ENCODE measurements around the gene ZNF598. TPM values are rescaled to one million over a fixed set of nuclear protein-coding genes. Genes with fewer than 3 reads are reported as not detected.
A peak's percentile ranks its signal among the peaks of the same experiment; 100 is the strongest.

Gene ZNF598
- total RNA-seq, 4 donors from 2014 or later = 28.3 to 145 (median 42.0) TPM

GRCh38 chr16:2008631-2009163 lies 924 bp downstream of the ZNF598 start:
- Histone ChIP-seq H3K4me3 (peak overlapping the region; percentile 78 to 98 (median 85)), H3K36me3 (no peaks in the 10 kb centered on the region), H3K4me1 (peaks cover 34 to 54% (median 46%) of the 10 kb centered on the region in 4 donors), H3K27me3 (no peaks in the 10 kb centered on the region), H3K27ac (peak overlapping the region; percentile 93 to 98 (median 94)), H3K9me3 (no peaks in the 10 kb centered on the region)
- WGBS, 2 donors (ENCODE audit: low coverage in 1 of 2) = 1% methylated on average over 23 of the region's 23 CpGs; no CpG with 5 or more reads in 1 of the 2 donors
- DNase-seq = no peak
- intact Hi-C loops (cut with DNase I; ENCODE audit: low total_unique reads) (loop anchor here (10.0 kb wide), 1 partner anchor 226 kb away; the partner anchor contains the start of gene DNASE1L2), in situ Hi-C loops (cut with MboI; ENCODE audit: low pct_ligation_motif_present in 1 of 4, low pct_unique_long_range_greater_than_20kb in 1 of 4, low sequenced_read_pairs in 3 of 4) (loop anchor here in 1 of 4 donors (25.0 kb wide), 1 partner anchor 129 kb away; the partner anchor contains the start of genes PKD1 and RAB26)
- TF ChIP-seq, protein P1, sequence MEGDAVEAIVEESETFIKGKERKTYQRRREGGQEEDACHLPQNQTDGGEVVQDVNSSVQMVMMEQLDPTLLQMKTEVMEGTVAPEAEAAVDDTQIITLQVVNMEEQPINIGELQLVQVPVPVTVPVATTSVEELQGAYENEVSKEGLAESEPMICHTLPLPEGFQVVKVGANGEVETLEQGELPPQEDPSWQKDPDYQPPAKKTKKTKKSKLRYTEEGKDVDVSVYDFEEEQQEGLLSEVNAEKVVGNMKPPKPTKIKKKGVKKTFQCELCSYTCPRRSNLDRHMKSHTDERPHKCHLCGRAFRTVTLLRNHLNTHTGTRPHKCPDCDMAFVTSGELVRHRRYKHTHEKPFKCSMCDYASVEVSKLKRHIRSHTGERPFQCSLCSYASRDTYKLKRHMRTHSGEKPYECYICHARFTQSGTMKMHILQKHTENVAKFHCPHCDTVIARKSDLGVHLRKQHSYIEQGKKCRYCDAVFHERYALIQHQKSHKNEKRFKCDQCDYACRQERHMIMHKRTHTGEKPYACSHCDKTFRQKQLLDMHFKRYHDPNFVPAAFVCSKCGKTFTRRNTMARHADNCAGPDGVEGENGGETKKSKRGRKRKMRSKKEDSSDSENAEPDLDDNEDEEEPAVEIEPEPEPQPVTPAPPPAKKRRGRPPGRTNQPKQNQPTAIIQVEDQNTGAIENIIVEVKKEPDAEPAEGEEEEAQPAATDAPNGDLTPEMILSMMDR (IDR thresholded peaks at IDR 0.05) = peak in 1 of 5 experiments; percentile 7
- no peak for TF ChIP-seq POLR2AphosphoS5 (IDR thresholded peaks at IDR 0.05)

DNA sequence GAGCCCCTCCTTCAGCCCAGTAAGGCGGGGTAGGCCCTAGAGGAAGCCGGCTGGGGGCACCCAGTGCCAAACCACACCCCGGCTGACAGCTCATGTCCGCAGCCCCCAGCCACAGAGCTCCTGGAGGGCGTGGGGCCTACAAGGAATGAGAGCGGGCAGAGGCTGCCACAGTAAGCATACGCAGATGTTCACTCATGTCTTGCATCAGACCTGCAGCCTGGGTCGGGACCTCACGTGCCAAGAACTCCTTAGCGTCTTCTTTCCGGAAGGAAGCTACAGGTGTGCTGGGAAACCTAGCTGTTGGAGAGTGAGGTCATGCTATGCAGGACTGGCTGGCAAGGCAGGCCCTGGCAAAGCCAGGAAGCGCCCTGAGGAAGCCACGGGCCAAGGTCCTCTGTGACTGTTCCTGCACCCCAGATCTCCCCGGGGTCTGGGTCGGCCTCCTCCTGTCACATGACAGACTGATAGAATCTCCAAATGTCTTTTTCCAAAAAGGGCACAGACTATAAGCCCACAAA lies 1.6 kb downstream of the ZNF598 start:
- peak overlapping the region in 3 of 4 donors; percentile 78 to 98 (median 82) for H3K4me3 ChIP-seq
- 11 to 32% methylated on average over 4 to 15 of the region's 15 CpGs for WGBS, 2 donors (ENCODE audit: low coverage in 1 of 2)
- H3K27me3 ChIP-seq = no peaks in the 10 kb centered on the region
- TF ChIP-seq, protein P1 (IDR thresholded peaks at IDR 0.05) = no peak
- TF ChIP-seq POLR2AphosphoS5 (IDR thresholded peaks at IDR 0.05) (peak; percentile 16 to 66 (median 65)), POLR2A (IDR thresholded peaks at IDR 0.05) (peak; percentile 52)
- intact Hi-C loops (cut with DNase I; ENCODE audit: low total_unique reads) = loop anchor here (10.0 kb wide), 1 partner anchor 227 kb away; the partner anchor contains the start of gene DNASE1L2
- no peaks in the 10 kb centered on the region for H3K9me3 ChIP-seq
- peak; percentile 68 for DNase-seq
- peaks cover 36 to 57% (median 49%) of the 10 kb centered on the region in 4 donors for H3K4me1 ChIP-seq
- in situ Hi-C loops (cut with MboI; ENCODE audit: low pct_ligation_motif_present in 1 of 4, low pct_unique_long_range_greater_than_20kb in 1 of 4, low sequenced_read_pairs in 3 of 4) = loop anchor here in 1 of 4 donors (25.0 kb wide), 1 partner anchor 129 kb away; the partner anchor contains the start of genes PKD1 and RAB26
- H3K27ac ChIP-seq = peak overlapping the region; percentile 93 to 98 (median 94)
- no peaks in the 10 kb centered on the region for H3K36me3 ChIP-seq

DNA sequence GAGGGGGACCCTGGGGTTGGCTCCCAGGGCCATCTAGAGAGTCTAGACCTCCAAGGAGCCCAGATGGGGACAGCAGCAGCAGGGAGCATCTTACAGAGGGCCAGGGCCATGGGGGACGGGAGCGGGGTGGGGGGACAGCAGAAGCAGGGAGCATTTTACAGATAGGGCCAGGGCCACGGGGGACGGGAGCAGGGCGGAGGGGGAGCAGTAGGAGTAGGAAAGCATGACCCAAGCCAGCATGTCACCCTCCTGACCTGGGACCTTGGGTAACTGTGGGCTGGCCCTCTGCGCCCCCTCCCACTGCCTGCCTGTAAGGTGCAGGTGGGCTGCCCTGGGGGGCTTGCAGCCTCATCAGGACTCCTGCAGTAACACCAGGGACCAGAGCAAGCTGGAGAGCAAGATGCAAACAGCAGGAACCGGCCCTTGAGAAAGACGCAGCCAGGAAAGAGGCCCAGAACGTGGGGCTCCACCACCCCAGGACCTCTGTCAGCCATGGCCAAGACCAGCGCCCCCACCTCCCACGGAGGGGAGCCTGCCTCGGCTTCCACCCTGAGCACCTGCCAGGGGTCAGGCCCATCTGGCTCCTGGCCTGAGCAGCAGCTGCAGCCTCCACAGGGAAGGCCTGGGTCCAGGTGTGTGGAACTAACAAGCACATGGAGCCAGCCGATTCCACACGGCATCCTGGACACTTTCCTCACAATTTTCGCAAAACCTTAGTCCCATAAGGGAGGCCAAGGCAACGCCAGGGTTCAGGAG lies 2.4 kb downstream of the ZNF598 start:
- Histone ChIP-seq H3K4me3 (peak overlapping the region in 1 of 4 donors; percentile 78), H3K4me1 (peaks cover 36 to 57% (median 49%) of the 10 kb centered on the region in 4 donors), H3K36me3 (peaks cover 0 to 5% (median 2%) of the 10 kb centered on the region in 4 donors), H3K9me3 (no peaks in the 10 kb centered on the region), H3K27me3 (no peaks in the 10 kb centered on the region), H3K27ac (peak overlapping the region in 3 of 4 donors; percentile 93 to 98 (median 94))
- WGBS, 2 donors (ENCODE audit: low coverage in 1 of 2) = 77% methylated on average over 16 of the region's 16 CpGs; no CpG with 5 or more reads in 1 of the 2 donors
- in situ Hi-C loops (cut with MboI; ENCODE audit: low pct_ligation_motif_present in 1 of 4, low pct_unique_long_range_greater_than_20kb in 1 of 4, low sequenced_read_pairs in 3 of 4) = loop anchor here in 1 of 4 donors (25.0 kb wide), 1 partner anchor 130 kb away; the partner anchor contains the start of genes PKD1 and RAB26
- no peak for DNase-seq
- TF ChIP-seq EP300 (IDR thresholded peaks at IDR 0.05; ENCODE audit: low read depth) (no peak), POLR2A (IDR thresholded peaks at IDR 0.05) (no peak), POLR2AphosphoS5 (IDR thresholded peaks at IDR 0.05) (no peak)
- TF ChIP-seq, protein P1 (IDR thresholded peaks at IDR 0.05) = no peak
- intact Hi-C loops (cut with DNase I; ENCODE audit: low total_unique reads) = loop anchor here (10.0 kb wide), 1 partner anchor 228 kb away; the partner anchor contains the start of gene DNASE1L2

DNA sequence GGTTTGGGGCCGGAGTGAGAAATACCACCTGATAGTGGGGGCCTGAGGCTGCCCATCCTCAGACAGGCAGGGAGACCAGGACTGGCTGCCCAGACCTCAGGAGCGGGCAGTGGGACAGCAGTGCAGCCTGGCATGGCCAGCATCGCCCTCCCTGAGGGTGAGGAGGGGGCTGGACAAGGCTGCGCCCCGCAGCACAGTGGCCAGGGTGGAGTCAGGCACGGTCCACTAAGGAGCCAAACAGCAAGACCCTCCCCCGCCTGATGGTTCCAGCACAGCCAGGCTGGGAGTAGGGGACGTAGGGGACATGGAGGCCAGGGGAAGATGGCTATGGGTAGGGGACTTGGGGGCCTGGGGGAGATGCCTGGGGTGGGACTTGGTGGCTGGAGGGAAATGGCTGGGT lies 3.3 kb downstream of the ZNF598 start:
- no peak for DNase-seq
- Histone ChIP-seq H3K27me3 (no peaks in the 10 kb centered on the region), H3K4me1 (peaks cover 36 to 57% (median 49%) of the 10 kb centered on the region in 4 donors), H3K9me3 (no peaks in the 10 kb centered on the region), H3K4me3 (no peak overlapping the region), H3K27ac (no peak overlapping the region), H3K36me3 (peaks cover 0 to 14% (median 10%) of the 10 kb centered on the region in 4 donors)
- WGBS, 2 donors (ENCODE audit: low coverage in 1 of 2) = 94% methylated on average over 8 of the region's 8 CpGs; no CpG with 5 or more reads in 1 of the 2 donors
- intact Hi-C loops (cut with DNase I; ENCODE audit: low total_unique reads) (loop anchor here (10.0 kb wide), 1 partner anchor 228 kb away; the partner anchor contains the start of gene DNASE1L2), in situ Hi-C loops (cut with MboI; ENCODE audit: low pct_ligation_motif_present in 1 of 4, low pct_unique_long_range_greater_than_20kb in 1 of 4, low sequenced_read_pairs in 3 of 4) (loop anchor here in 1 of 4 donors (25.0 kb wide), 1 partner anchor 131 kb away; the partner anchor contains the start of genes PKD1 and RAB26)
- TF ChIP-seq POLR2A (IDR thresholded peaks at IDR 0.05) (no peak), EP300 (IDR thresholded peaks at IDR 0.05; ENCODE audit: low read depth) (no peak), POLR2AphosphoS5 (IDR thresholded peaks at IDR 0.05) (no peak)
- TF ChIP-seq, protein P1 (IDR thresholded peaks at IDR 0.05) = no peak
